Measurements from ENCODE around the gene ATP5PD.

DNA sequence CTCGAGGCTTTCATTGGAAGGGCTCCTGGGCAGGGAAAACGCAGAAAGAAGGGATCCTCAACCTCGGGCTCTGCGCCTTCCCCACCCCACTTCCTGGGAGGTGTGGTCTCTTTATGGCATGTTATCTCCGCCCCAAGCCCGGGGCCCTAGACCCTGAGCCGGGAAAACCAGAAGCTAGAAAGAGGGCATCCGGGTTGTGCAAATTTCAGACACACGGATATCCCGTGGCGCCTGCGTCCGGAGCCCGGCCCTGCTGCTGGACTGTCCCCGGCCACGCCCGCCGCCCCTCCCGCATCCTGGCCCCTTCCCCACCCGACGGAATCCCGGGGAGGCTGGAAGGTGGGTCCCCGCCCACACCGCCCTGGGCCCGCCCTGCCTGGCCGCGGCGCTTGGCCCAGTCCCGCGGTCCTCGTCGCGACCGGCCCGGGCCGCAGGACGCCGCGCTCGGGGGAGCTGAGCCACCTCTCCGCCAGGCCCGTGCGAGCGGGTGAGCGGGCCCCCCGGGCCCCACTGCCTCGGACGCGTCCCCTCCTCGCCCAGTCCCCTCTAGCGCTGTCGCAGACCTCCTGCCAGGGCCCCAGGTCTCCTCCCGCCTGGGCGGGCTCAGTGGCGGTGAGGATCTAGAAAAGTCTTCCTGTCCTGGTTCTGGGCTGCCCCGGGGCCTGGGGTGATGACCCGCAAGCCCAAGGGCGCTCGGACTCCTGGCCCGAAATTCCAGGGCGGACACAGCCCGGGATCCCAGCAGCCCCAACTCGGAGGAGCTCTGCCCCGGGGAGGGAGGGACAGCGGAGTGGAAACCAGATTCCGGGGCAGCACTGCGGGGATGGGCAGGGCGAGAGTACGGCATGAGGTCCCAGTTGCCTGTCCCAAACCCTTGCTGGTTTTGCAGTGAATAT is 41.0 kb upstream of the ATP5PD start, which contains the start of gene SLC16A5:
- no peak for TF ChIP-seq CTCF (optimal IDR thresholded peaks at IDR 0.05 in 1 of 3, IDR thresholded peaks at IDR 0.05 in 1 of 3, conservative IDR thresholded peaks at IDR 0.05 in 1 of 3; ENCODE audit: extremely low read depth in 1 of 3, insufficient read depth in 2 of 3, low read length in 3 of 3)
- no peak for TF ChIP-seq EZH2 (IDR thresholded peaks at IDR 0.05; ENCODE audit: low read length)

Measured in keratinocyte (primary cell).